NCI-H1048 (cell line): Measurements from ENCODE around the gene CTAG2.
"Not testable (repeated sequence)": the region's sequence is repeated elsewhere in the genome, so short reads cannot be mapped to it uniquely, and the experiment has no call there.

Experiments
- DNase-seq: peaks from one replicate; lab custom pipeline; 2025; lab: John Stamatoyannopoulos, UW

Gene CTAG2

DNA sequence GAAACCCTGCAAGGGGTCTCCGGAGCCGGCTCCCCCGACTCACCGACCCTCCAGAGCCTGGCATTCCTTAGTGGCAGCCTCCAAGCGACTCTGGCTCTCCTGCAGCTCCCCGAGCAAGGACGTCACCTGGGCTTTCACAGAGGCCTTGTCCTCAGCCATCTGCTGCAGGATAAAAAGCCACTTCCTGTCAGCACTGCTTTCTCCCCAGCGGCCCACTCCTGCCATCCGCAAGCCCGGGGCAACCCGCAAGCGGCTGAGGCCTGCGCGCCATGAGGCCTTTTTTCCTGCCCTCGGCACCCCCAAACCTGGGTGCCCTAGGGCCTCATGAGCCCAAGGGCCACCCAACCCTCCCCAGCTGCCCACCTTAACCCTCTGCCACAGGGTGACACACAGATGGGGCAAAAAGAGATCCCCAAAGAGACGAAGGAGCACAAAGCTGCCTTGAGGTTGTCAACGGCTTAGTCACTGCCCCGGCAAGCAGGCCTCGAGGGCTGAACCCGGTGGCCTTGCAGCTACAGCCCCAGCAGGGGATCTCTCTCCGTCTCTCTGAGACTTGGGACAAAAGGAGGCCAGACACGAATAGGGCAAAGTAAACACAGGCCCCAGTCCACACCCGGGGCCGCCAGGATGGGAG is 7.5 kb downstream of the CTAG2 start:
- DNase-seq, result not testable (repeated sequence)

DNA sequence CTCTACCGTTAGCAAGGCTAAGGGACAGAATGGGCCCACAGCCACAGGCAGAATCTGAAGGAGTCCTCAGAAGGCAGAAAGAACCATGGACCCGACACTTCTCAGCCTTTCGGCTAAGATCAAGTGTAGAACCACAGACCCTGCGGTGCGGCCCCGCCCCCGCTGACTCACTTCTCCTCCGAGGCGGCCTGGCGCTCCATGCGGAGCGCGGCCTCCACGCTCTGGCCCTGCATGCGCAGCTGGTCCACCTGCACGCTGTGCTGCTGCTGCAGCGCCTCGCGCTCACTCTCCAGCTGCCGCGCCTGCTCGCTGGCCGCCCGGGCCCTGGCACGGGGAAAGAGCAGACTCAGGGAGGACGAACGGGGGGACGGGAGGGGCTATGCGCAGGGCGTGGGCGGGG is 9.7 kb downstream of the CTAG2 start:
- DNase-seq, result not testable (repeated sequence)

DNA sequence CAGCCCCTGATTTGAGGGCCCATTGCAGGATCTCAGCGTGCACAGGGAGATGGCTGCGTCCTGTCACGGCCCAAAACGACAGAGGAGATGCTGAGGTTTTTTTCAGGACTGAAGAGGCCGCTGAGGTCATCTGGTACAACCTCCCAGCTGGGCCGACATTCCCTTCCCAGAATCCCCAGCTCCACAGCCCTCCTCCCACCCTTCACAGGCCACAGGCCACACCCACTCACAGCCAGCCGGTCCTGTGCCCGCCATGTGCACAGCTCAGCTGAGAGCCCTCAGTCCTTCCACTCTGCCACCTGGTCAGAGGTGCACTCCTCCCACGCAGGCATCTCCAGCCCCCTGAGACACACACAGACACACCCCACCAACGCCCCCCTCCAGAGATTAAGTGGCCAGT is 11.6 kb downstream of the CTAG2 start:
- DNase-seq, result not testable (repeated sequence)

DNA sequence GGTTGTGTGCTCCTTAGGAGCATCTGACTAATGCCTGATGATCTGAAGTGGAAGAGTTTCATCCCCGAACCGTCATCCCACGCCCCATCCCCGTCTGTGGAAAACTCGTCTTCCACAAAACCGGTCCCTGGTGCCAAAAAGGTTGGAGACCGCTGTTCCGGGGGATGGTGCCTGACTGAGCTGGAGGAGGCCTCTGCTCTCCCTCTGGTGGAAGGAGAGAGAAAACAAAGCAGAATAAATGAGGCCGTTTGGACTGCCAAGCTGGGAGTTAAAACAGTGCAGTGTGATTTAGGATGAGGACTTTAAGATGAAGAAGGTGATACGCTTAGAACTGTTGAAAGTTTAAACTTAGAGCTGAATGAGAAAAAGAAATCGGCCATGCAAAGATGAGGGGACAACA is 19.7 kb downstream of the CTAG2 start:
- DNase-seq, result not testable (repeated sequence)

DNA sequence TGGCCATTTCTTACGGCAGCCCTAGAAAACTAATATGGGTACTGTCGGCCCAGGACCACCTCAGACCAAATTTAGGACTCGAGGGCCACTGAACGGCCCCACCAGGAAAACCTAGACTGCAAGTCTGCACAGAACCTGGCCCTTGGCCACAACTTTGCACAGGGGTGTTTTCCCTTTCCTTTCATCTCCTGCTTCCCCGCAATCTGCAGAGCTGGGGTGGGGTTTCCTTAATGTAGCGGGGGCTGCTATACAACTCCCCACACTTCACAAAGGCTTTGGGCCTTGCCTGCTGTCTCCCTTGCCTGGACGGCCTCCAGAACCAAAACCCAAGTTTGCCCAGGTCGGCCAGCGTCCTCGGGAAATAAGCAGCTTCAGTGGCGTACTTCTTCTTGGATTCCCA is 22.4 kb downstream of the CTAG2 start:
- not testable (repeated sequence) for DNase-seq

DNA sequence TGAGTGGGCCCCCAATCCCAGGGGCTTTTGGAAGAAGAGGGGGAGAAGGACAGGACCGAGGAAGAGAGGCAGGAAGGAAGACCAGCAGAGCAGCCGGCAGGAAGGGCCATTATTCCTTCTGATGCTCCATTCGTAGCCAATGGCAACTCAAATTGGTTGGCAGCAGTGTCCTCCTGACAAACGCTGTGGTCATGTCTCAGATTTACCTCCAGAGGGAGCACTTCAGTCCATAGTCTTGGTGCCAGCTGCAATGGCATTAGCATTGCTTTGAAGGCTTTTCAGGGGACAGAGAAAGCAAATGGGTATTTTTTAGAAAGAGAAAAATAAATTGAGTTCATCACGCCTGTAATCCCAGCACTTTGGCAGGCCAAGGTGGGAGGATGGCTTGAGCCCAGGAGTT is 24.4 kb downstream of the CTAG2 start:
- not testable (repeated sequence) for DNase-seq

DNA sequence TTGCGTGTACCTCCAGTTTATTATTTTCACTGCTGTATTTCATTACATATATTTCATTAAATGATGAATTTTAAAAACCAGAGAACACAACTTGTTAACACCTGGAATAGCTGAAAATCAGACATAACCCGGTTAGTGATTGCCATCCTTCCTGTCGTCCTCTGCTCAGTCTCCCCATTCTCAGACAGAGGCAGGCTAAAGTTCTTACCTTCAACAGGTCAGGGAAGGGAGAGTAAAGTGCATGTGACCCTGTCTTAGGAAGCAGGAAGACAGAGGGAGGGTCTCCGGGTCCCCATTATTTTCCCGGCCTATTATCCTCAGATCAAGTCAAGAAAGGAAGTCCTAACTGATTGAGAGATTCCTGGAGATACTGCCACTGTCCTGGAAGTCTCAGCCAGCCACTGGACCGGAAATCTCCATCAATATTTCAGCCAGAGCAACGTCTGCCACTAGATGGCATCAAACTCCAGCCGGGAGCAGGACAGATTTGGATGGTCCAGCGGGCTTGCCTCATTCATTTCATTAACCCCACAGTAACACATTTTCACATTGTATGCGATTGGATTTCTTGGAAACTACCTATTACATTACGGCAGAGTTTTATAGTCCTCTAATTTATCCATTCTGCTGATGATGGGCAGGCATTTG is 32.5 kb downstream of the CTAG2 start:
- DNase-seq, result not testable (repeated sequence)

DNA sequence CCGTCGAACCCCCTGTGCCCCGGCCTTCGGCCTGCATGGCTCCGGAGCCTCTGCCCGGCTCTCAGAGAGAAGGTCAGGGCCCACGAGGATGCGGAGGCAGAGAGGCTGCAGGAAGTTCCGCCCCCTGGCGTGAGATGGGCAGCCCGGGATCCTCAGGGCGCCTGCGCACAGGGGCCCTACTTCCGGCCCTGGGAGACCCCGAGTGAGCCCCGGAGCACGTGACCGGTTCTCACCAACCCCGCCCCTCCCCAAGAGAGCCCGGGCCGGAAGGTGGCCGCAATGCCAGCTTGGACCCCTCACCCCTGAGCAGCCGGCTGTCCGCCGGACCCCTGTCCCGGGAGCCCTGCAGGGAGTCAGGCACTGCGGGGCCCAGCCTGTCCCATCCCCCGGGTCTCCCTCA is 34.2 kb downstream of the CTAG2 start, which contains the start of gene CTAG1B:
Gene CTAG1B (minus strand): TSS at position 101 of the 400 bp plus-strand sequence. CDS start 64 bp downstream, at position 37.
- not testable (repeated sequence) for DNase-seq

DNA sequence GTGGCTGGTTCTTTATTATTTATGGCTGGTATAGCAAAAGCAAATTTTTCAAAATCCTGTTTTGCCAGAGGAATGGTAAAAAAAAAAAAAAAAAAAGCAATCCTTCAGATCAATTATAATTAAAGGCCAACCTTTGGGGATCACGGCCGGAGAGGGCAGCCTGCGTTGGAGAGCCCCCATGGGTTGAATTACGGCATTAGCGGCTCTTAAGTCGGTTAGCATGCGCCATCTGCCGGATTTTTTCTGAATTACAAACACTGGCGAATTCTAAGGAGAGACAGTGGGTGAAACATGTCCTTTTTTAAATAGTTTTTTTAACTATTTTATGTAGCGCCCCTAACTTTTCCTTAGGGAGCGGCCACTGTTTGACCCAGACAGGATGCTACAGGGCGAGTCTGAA is 39.8 kb downstream of the CTAG2 start:
- DNase-seq, result not testable (repeated sequence)

DNA sequence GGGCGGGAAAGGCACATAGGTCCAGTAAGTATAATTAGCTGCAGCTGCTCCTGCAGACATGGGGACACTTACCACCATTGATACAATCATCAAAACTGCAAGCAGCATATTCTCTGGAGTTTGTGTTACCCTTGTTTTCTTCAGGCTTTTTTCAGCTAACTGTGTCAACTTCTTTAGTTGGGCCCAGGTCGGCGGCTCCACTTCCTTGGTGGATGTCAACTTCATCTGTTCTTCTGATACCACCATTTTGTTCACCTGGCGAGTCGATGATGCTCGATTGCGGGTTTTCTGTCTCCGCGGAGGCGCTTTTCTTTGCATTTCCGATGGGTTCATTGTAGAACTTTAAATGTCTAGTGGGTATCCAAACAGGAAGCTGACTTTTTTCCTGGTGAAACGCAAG is 42.2 kb downstream of the CTAG2 start:
- DNase-seq, result not testable (repeated sequence)

DNA sequence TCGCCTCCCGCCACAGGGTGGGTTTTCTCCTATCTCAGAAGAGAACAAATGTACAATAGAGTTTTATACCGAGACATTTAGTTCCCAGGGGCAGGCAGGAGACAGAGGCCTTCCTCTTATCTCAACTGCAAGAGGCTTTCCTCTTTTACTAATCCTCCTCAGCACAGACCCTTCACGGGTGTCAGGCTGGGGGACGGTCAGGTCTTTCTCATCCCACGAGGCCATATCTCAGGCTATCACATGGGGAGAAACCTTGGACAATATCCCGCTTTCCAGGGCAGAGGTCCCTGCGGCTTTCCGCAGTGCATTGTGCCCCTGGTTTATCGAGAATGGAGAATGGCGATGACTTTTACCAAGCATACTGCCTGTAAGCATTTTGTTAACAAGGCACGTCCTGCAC is 44.6 kb downstream of the CTAG2 start:
- DNase-seq, result not testable (repeated sequence)

DNA sequence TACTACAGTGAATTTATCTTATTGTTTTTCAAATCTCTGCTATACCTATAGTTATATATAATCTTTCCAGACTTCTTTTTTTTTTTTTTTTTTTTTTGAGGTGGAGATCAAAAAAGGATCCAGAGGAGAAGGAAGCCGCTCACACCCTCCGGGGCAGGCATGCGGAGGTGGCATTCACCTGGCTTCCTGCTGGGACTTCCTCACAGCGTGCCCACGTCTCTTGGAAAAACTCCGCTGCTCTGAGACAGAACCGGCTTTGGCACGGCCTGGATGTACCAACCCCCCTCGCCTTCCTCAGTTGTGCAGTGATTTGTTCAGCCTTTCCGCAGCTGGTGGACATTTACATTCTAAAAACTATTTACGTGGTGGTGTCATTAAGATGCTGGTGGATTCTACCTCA is 45.4 kb downstream of the CTAG2 start:
- DNase-seq, result not testable (repeated sequence)

DNA sequence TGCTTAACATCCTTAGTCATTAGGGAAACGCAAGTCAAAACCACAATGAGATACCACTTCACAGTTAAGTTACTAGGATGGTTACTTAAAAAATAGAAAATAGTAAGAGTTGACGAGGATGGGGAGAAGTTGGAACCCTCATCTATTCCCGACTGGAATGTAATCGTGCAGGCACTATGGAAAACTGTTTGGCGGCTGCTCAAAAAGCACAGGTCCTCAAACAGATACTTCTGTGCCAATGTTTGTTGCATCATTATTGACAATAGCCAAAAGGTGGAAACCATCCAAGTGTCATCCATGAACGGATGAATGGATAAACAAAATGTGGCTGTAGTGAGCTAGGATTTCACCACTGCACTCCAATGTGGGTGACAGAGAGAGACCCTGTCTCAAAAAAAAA is 46.0 kb downstream of the CTAG2 start:
- no peak for DNase-seq

DNA sequence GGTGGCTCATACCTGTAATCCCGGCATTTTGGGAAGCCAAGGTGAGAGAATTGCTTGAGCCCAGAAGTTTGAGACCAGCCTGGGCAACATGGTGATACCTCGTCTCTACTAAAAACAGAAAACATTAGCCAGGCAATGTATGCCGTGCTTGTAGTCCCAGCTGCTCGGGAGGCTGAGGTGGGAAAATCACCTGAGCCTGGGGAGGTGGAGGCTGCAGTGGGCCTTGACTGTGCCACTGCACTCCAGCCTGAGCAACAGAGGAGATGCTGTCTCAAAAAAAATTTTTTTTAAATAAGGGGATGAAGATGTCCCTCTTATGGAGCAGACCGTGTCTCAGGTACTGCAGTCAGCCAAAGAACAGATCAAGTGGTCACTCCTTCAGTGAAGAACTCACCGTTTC is 47.8 kb downstream of the CTAG2 start:
- DNase-seq, result no peak

DNA sequence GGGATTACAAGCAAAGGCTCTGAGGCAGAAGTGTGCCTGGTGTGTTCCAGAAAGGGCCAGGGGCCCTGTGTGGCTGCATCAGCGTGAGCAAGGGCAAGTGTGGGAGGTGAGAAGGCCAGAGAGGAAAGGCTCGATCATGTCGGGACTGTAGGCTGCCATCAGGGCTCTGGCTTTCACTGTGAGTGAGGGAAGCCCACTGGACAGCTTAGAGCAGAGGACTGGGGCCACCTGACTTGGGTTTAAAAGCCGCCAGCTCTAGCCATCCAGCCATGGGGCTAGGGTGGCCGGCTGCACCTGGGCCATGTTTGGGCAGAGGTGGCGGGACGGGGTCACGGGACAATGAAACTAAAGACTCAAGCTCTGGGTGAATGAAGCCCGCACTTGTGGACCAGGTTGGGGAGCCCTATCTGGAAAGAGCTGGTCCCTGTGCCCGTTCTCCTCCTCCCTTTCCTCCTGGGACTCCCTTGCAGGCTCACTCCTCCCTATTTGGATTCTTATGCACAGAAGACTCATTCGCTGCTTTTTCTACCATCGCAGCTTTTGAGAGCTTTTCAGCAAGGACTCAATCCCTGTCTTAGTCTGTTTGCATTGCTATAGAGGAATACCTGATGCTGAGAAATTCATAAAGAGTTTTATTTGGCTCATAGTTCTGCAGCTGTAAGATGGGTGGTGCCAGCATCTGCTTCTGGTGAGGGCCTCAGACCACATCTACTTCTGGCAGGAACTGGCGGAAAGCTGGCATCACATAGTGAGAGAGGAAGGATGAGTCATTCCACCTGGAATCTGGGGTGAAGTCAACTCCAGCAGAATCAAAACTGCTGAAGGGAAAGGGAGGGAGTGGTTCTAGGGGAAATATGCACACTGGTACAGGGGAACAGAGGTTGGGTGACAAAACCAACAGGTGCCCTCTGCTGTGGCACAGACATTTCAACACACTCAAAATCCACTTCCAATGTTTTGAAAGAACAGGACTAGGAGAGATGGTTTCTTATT is 49.6 kb downstream of the CTAG2 start:
- no peak for DNase-seq

DNA sequence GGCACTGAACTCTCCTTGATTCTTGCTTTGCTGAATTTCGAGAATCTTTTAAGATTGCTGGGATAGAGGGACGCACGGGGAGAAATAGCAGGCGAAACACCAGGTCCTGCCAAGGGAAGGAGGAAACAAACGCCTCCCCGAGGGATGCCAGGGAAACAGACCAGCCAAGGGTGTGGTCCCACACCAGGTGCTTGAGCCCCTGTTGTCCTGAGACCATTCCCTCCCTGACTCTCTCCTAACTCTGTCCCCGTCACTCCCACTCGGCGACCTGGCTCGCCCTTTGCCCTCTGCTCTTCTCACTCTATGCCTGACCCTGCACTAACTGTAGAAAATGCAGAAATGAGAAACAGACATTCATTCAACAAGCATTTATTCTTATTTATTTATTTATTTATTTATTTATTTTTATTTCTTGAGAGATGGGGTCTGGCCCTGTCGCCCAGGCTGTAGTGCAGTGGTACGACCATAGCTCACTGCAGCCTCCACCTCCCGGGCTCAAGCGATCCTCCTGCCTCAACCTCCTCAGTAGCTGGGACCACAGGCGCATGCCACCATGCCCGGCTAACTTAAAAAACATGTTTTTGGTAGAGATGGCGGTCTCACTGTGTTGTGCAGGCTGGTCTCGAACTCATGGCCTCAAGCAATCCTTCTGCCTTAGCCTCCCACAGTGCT is 50.5 kb downstream of the CTAG2 start:
- DNase-seq, result no peak

DNA sequence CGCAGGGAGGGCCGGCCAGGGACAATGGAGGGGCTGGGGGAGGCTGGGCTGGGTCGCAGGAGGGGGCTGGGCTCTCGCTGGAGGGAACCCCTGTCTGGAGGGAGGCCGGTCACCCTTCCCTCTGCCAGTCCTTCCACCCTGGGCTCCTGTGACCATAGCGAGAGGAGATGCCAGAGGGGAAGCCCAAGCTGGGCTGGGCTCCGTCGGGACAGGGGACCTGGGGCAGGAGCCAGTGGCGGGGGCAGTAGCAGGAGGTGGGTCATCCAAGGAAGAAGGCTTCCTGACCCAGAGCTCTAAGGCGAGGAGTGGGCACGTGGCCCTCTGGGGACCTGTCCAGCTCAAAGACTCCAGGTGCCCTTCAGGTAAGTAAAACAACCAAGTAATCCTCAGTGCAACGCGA is 51.2 kb downstream of the CTAG2 start:
- DNase-seq, result no peak
